Mesodermal cell (in vitro differentiated cells): ENCODE measurements around the gene LACRT.

Source experiments
- H3K27ac ChIP-seq: 2 replicates; pipeline ENCODE4 v1.7.0; 2013; ENCODE audit warnings: mild to moderate bottlenecking, low read depth, low read length, moderate library complexity; ENCODE audit not compliant: severe bottlenecking
- H3K36me3 ChIP-seq: 2 replicates; pipeline ENCODE4 v1.7.1; 2013; ENCODE audit warnings: mild to moderate bottlenecking, low read length, moderate library complexity; ENCODE audit not compliant: control insufficient read depth, insufficient read depth
- H3K4me1 ChIP-seq: one replicate; pipeline ENCODE4 v1.7.1; 2013; ENCODE audit warnings: mild to moderate bottlenecking, low read length; ENCODE audit not compliant: insufficient read depth, control insufficient read depth, poor library complexity, severe bottlenecking
- H3K4me3 ChIP-seq: 2 replicates; pipeline ENCODE4 v1.7.0; 2013; ENCODE audit warnings: low read length, control low read depth, mild to moderate bottlenecking; ENCODE audit not compliant: insufficient read depth, poor library complexity, severe bottlenecking; ENCODE audit errors: extremely low read depth
- H3K9me3 ChIP-seq: 2 replicates; pipeline ENCODE4 v1.7.1; 2013; ENCODE audit warnings: mild to moderate bottlenecking, low read length, moderate library complexity; ENCODE audit not compliant: control insufficient read depth
- WGBS, 2 experiments: methylation state at CpG; one replicate each; pipeline ENCODE4 v1.1.5; 2013; ENCODE audit warnings: missing lambda C conversion rate in 2 of 2; ENCODE audit not compliant: insufficient coverage in 2 of 2; 5-methylcytosine and 5-hydroxymethylcytosine counted together

LACRT gene

DNA sequence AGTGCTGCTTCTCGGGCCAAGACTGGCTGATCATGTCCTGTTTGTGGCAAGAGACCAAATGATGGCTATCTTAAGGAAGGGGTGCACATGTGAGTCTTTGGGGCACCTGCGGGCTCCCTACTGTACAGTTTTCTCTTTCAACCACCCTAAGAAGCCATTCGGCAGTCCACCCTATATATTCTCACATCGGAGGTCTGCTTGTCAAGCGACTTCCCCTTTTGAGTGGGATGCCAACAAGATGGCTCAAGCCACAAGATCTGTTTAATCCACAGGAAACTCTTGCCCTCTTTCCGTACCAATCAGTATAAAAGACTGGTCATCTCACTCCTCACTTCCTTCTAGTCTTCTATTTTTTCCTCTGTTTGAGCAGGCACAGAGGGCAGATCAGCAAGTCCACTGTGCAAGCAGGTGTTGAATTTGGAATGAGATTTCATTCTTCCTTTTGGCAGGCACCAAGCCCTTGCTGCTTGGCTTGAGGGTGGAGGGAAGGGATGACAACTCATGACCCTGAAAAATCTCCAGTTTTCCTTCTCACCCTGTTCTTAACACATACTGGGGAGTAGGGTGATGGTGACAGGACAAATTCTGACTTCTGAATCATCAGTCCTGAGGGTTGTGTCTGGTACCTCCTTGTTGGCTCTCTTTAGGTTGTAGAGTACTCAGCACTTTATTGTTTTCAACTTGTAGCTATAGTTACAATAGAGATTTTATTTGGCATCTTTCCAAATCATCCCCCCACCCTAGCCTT, 17.6 kb downstream of the LACRT start:
- 91 to 92% methylated on average over 5 of the region's 6 CpGs for WGBS, 2 experiments
- no peak overlapping the region for H3K27ac ChIP-seq
- H3K4me3 ChIP-seq, result no peak overlapping the region
- H3K4me1 ChIP-seq, result no peaks in the 10 kb centered on the region
- H3K36me3 ChIP-seq, result no peaks in the 10 kb centered on the region
- H3K9me3 ChIP-seq, result no peaks in the 10 kb centered on the region

- WGBS, 2 experiments, result 60 to 92% methylated on average over 1 of the region's 1 CpG
- Histone ChIP-seq H3K27ac (no peak overlapping the region), H3K4me3 (no peak overlapping the region), H3K4me1 (peaks cover 2% of the 10 kb centered on the region), H3K36me3 (no peaks in the 10 kb centered on the region), H3K9me3 (no peaks in the 10 kb centered on the region)
These were observed 22.4 kb downstream of the LACRT start for GRCh38 chr12:54612225-54612750.

DNA sequence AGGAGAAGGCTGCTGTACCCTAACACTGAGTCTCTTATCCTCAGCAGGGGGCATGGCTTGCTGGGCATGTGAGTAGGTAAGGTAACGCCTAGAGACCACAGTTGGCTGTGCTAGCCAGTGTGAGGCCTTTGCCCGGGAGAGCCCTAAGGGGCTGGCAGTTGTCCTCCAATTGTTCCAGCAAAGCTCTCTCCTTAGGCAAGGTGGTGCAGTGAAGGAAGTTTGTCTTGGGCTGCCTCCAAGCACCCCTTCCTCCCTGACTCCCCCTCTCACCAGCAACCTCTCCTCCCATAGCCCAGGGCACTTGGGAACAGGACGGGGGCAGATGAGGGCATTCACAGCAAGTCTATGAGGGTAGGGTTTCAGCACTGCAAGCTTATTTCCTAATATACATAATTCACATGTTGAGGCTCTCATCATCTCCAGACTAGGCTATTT, 23.0 kb downstream of the LACRT start:
- Histone ChIP-seq H3K4me1 (peaks cover 2% of the 10 kb centered on the region), H3K36me3 (no peaks in the 10 kb centered on the region), H3K27ac (no peak overlapping the region), H3K9me3 (no peaks in the 10 kb centered on the region), H3K4me3 (no peak overlapping the region)
- WGBS, 2 experiments, result 60 to 86% methylated on average over 1 of the region's 3 CpGs

DNA sequence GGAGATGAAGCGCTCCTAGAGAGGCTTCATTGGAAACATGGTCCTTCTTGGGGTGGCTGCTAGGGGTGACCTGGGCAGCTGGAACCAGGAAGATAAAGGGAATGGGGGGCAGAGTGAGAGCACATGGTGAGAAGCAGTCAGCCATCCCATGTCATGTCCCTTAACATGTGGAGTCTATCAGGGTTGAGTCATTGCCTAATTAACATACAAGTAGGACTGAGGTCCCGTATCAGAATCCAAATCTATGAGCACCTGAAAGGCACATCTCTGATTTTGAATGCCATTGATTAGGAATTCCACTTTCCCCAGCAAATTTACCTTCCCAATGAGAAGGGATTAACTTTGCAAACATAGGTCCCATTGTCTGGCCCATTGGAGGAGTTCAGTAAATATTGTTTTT, 25.9 kb downstream of the LACRT start:
- 80 to 100% methylated on average over 1 to 2 of the region's 2 CpGs for WGBS, 2 experiments

DNA sequence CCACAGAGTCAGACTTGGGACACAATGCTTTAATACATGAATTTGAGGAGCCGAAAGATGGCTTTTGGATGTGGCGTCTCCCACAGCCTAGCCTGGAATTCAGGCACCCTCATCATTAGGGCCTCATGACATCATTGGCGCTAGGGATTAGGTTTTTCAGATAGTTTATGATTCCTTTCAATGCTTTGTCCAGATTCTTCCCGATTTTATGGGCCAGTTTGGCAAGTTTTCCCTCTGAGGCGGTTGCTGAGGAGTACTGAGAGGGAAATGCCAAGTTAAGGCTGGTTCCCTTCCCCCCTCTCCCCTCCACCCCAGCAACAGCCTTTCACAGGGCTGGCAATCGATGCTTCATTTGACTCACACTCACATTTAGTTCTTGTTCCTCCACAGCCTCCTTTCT, 26.5 kb downstream of the LACRT start:
- peaks cover 11% of the 10 kb centered on the region for H3K4me1 ChIP-seq
- H3K9me3 ChIP-seq, result no peaks in the 10 kb centered on the region
- 75 to 78% methylated on average over 4 of the region's 6 CpGs for WGBS, 2 experiments
- no peak overlapping the region for H3K27ac ChIP-seq
- no peak overlapping the region for H3K4me3 ChIP-seq
- H3K36me3 ChIP-seq, result no peaks in the 10 kb centered on the region

More for the DNA sequence above, 25.9 kb downstream of the LACRT start:
- no peak overlapping the region for H3K27ac ChIP-seq
- peaks cover 6% of the 10 kb centered on the region for H3K4me1 ChIP-seq
- H3K9me3 ChIP-seq, result no peaks in the 10 kb centered on the region
- H3K4me3 ChIP-seq, result no peak overlapping the region
- H3K36me3 ChIP-seq, result no peaks in the 10 kb centered on the region

DNA sequence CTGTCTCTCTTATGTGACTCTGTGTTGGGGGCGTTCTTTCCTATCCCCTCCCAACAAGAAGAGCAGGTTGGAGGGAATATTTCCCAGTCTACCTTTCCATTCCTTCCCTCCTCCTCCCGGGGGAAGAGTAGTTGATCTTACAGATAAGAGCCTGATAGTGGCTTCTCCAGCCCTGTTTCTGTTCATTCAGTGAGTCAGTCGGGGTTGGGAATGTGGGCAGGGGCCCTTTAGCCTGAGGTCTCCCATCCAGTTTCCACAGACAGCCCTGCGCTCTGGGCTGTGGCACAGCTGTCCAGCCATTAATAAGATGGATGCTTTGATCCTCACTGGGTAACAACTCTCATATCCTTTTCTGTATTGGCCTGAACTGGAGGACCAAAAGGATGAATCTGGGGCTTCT, 28.1 kb downstream of the LACRT start:
- no peak overlapping the region for H3K4me3 ChIP-seq
- no peaks in the 10 kb centered on the region for H3K36me3 ChIP-seq
- no peaks in the 10 kb centered on the region for H3K9me3 ChIP-seq
- H3K4me1 ChIP-seq, result peaks cover 11% of the 10 kb centered on the region
- no peak overlapping the region for H3K27ac ChIP-seq
- WGBS, 2 experiments, result 44% methylated on average over 1 of the region's 4 CpGs; no CpG with 5 or more reads in 1 of the 2 experiments

- Histone ChIP-seq H3K9me3 (no peaks in the 10 kb centered on the region), H3K4me3 (no peak overlapping the region), H3K36me3 (no peaks in the 10 kb centered on the region), H3K27ac (no peak overlapping the region), H3K4me1 (peaks cover 11% of the 10 kb centered on the region)
- 74 to 95% methylated on average over 4 of the region's 6 CpGs for WGBS, 2 experiments
These were observed 29.3 kb downstream of the LACRT start for GRCh38 chr12:54605138-54605970.

DNA sequence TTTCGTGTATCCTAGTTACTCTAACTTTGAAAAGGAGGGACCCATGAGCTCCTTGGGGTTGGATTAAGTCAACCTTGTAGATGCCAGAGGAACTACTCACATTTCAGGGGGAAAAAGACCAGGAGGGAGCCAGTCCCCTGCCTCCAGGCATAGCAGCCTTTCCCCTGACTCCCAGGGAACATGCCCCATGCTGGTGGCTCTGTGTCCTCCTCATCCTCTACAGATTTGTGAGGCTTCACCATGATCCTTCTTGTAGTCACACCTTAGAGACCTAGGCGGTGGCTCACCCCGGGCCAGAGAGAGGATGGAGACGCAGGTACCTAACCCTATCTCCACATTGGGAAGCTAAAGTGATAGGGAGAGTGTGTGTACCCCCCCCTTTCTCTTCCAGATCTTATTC, 30.3 kb downstream of the LACRT start:
- H3K4me1 ChIP-seq, result peaks cover 11% of the 10 kb centered on the region
- H3K4me3 ChIP-seq, result no peak overlapping the region
- no peaks in the 10 kb centered on the region for H3K9me3 ChIP-seq
- H3K27ac ChIP-seq, result no peak overlapping the region
- WGBS, 2 experiments, result 100% methylated on average over 1 of the region's 4 CpGs; no CpG with 5 or more reads in 1 of the 2 experiments
- H3K36me3 ChIP-seq, result no peaks in the 10 kb centered on the region

- WGBS, 2 experiments, result 95 to 100% methylated on average over 3 of the region's 5 CpGs
- Histone ChIP-seq H3K4me3 (no peak overlapping the region), H3K9me3 (no peaks in the 10 kb centered on the region), H3K36me3 (no peaks in the 10 kb centered on the region), H3K4me1 (peaks cover 11% of the 10 kb centered on the region), H3K27ac (no peak overlapping the region)
These were observed 30.8 kb downstream of the LACRT start for GRCh38 chr12:54603872-54604271.

DNA sequence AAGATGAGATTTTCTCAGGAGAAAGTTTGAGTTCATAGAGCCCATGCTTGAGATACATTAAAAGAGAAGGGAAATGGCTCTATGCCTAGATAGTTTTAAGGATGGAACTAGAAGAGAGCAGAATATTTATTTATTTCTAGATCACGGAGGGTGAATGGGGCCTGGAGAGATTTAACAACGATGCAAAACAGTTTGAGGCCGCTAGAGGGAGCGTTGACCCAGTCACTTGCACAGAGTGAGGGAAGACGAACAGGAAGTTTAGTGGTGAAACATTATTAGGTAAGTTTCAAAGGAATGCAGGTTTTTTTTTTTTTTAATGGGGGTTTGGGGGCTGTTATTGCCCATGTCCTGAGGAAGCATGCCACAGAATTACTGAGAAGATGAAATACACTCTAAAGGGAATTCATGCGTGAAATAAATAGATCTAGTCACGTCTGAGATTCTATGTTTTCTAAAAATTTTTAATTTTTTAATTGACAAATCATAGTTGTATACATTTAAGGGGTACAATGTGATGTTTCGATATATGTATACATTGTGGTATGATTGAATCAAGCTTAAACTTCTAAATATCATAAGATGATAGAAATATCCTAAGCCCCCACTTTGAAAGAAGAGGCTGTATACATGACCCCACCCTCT, 31.4 kb downstream of the LACRT start:
- 11 to 13% methylated on average over 5 of the region's 8 CpGs for WGBS, 2 experiments
- Histone ChIP-seq H3K27ac (no peak overlapping the region), H3K36me3 (no peaks in the 10 kb centered on the region), H3K4me3 (no peak overlapping the region), H3K9me3 (no peaks in the 10 kb centered on the region), H3K4me1 (peaks cover 8% of the 10 kb centered on the region)
